ENCODE results near the gene RNF144A. TPM values are rescaled to one million over a fixed set of nuclear protein-coding genes. Genes with fewer than 3 reads are reported as not detected.
A peak's percentile ranks its signal among the peaks of the same experiment; 100 is the strongest.

The RNF144A gene
- total and polyA plus RNA-seq, 10 donors = 3.8 to 86.6 (median 50.9) TPM

DNA sequence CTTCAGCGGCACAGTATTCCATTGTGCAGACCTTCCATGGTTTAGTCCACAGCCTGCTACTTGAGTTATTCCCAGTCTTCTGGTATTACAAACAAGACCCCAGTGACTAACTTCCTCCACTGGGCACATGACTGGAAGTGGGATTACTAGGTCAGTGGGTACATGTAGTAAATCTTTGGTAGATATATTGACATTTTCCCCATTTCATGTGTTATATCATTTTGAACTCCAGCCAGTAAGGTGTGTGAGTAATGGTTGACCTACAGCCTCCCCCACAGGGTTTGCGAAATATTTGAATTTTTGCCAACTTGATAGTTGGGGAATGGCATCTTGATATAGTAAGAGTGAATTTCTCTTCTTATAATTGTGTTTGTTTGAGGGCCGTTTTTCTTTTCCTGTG lies 58.8 kb downstream of the RNF144A start:
- peaks cover 0 to 65% (median 2%) of the 10 kb centered on the region in 6 donors for H3K36me3 ChIP-seq
- no peak for DNase-seq
- no peak overlapping the region for H3K4me3 ChIP-seq
- H3K27me3 ChIP-seq (replicated peaks in 1 of 7) = no peaks in the 10 kb centered on the region
- H3K27ac ChIP-seq = no peak overlapping the region
- peaks cover 0 to 44% (median 8%) of the 10 kb centered on the region in 6 donors for H3K4me1 ChIP-seq
- H3K9me3 ChIP-seq = peaks cover 0 to 7% (median 0%) of the 10 kb centered on the region in 8 donors
- 68 to 90% (median 82%) methylated on average over 3 of the region's 3 CpGs for WGBS, 5 donors
- TF ChIP-seq POLR2AphosphoS5 (IDR thresholded peaks at IDR 0.05) (no peak), POLR2A (IDR thresholded peaks at IDR 0.05) (no peak), CTCF (IDR thresholded peaks at IDR 0.05 in 8 of 11, conservative IDR thresholded peaks at IDR 0.05 in 3 of 11) (no peak)
- intact Hi-C loops (cut with DNase I; ENCODE audit: low total_unique reads) = no loop called here

- Histone ChIP-seq H3K36me3 (peaks cover 0 to 55% (median 2%) of the 10 kb centered on the region in 6 donors), H3K9me3 (peaks cover 0 to 9% (median 0%) of the 10 kb centered on the region in 8 donors), H3K4me1 (peaks cover 0 to 36% (median 5%) of the 10 kb centered on the region in 6 donors), H3K27ac (peak overlapping the region in 5 of 8 donors; percentile 25 to 49 (median 35)), H3K4me3 (no peak overlapping the region), H3K27me3 (replicated peaks in 1 of 7) (no peaks in the 10 kb centered on the region)
- 80 to 87% (median 83%) methylated on average over 9 of the region's 9 CpGs for WGBS, 5 donors
- DNase-seq = no peak
- intact Hi-C loops (cut with DNase I; ENCODE audit: low total_unique reads) = no loop called here
- TF ChIP-seq CTCF (IDR thresholded peaks at IDR 0.05 in 8 of 11, conservative IDR thresholded peaks at IDR 0.05 in 3 of 11) = no peak
- TF ChIP-seq POLR2AphosphoS5 (IDR thresholded peaks at IDR 0.05) = peak in 2 of 3 donors; percentile 35 to 52
- TF ChIP-seq POLR2A (IDR thresholded peaks at IDR 0.05) = no peak
Observed at GRCh38 chr2:6977113-6977741, 60.0 kb downstream of the RNF144A start.

- H3K4me1 ChIP-seq = peaks cover 0 to 41% (median 8%) of the 10 kb centered on the region in 6 donors
- WGBS, 5 donors = 65 to 79% (median 76%) methylated on average over 4 of the region's 4 CpGs
- DNase-seq = no peak
- no peak overlapping the region for H3K4me3 ChIP-seq
- intact Hi-C loops (cut with DNase I; ENCODE audit: low total_unique reads) = no loop called here
- H3K36me3 ChIP-seq = peaks cover 0 to 49% (median 2%) of the 10 kb centered on the region in 6 donors
- TF ChIP-seq POLR2A (IDR thresholded peaks at IDR 0.05) (no peak), POLR2AphosphoS5 (IDR thresholded peaks at IDR 0.05) (no peak), CTCF (IDR thresholded peaks at IDR 0.05 in 8 of 11, conservative IDR thresholded peaks at IDR 0.05 in 3 of 11) (no peak)
- H3K9me3 ChIP-seq = peaks cover 0 to 9% (median 0%) of the 10 kb centered on the region in 8 donors
- H3K27me3 ChIP-seq (replicated peaks in 1 of 7) = no peaks in the 10 kb centered on the region
- H3K27ac ChIP-seq = peak overlapping the region in 5 of 8 donors; percentile 25 to 49 (median 35)
Observed at GRCh38 chr2:6977786-6978185, 60.6 kb downstream of the RNF144A start.

DNA sequence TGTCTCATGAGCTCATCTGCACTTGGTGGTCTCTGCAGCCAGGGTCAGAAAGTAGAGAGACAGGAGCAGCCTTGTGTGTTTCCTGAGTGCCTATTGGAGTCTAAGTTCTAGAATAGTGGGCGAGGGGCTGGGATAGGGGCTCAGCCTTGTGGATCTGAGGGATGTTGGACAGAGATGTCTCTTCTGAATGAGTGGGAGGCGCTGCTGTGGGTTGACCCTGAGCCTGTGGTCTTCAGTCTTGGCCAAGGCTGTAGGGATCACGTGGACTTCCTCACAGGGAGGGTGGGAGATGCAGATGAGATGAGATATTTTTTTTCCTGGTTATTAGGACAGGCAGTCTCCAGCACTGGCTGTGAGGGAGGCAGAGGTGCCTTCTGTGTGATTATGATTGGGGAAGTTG lies 61.8 kb downstream of the RNF144A start:
- peaks cover 0 to 53% (median 13%) of the 10 kb centered on the region in 6 donors for H3K4me1 ChIP-seq
- peaks cover 0 to 39% (median 0%) of the 10 kb centered on the region in 6 donors for H3K36me3 ChIP-seq
- no peaks in the 10 kb centered on the region for H3K27me3 ChIP-seq (replicated peaks in 1 of 7)
- TF ChIP-seq CTCF (IDR thresholded peaks at IDR 0.05 in 8 of 11, conservative IDR thresholded peaks at IDR 0.05 in 3 of 11) (no peak), POLR2A (IDR thresholded peaks at IDR 0.05) (no peak), POLR2AphosphoS5 (IDR thresholded peaks at IDR 0.05) (no peak)
- no peak for DNase-seq
- intact Hi-C loops (cut with DNase I; ENCODE audit: low total_unique reads) = no loop called here
- peaks cover 0 to 9% (median 0%) of the 10 kb centered on the region in 8 donors for H3K9me3 ChIP-seq
- WGBS, 5 donors = 57 to 96% (median 76%) methylated on average over 3 of the region's 3 CpGs
- H3K4me3 ChIP-seq = no peak overlapping the region
- peak overlapping the region in 2 of 8 donors; percentile 0 to 6 for H3K27ac ChIP-seq
